GM23338 (cell line): ENCODE measurements around the gene PARP12.

Experiments
- CREB1 ChIP-seq: fragments of 250-450 bp; sonication (Bioruptor Pico); IDR thresholded peaks from 2 replicates; pipeline ENCODE4 v1.5.0; 2020; ENCODE audit warnings: low read depth, mild to moderate bottlenecking, moderate library complexity
- CTCF ChIP-seq, 2 experiments: fragments of 200-600 bp in 1 of 2; sonication (generic) in 1 of 2; conservative IDR thresholded peaks; 2 replicates each; pipeline versions ENCODE4 v1.5.1 to v1.6.1; 2016 to 2017; ENCODE audit warnings: antibody characterized with exemption in 2 of 2, low read depth in 2 of 2, mild to moderate bottlenecking in 2 of 2, moderate library complexity in 1 of 2
- ETS1 ChIP-seq: IDR thresholded peaks from 2 replicates; pipeline ENCODE4 v1.6.1; 2016; ENCODE audit warnings: antibody characterized with exemption
- EZH2 ChIP-seq: fragments of 200-600 bp; sonication (generic); IDR thresholded peaks from one replicate; pipeline ENCODE4 v1.8.0; 2017; ENCODE audit warnings: antibody characterized with exemption, mild to moderate bottlenecking, low read depth; ENCODE audit not compliant: unreplicated experiment
- EZH2phosphoT487 ChIP-seq: fragments of 200-600 bp; sonication (generic); IDR thresholded peaks from one replicate; pipeline ENCODE4 v1.8.1; 2018; ENCODE audit warnings: antibody characterized with exemption; ENCODE audit not compliant: unreplicated experiment
- JUNB ChIP-seq: IDR thresholded peaks from one replicate; pipeline ENCODE4 v1.6.1; 2016; ENCODE audit warnings: antibody characterized with exemption; ENCODE audit not compliant: unreplicated experiment
- NANOG ChIP-seq: IDR thresholded peaks from 2 replicates; pipeline ENCODE4 v1.6.1; 2016; ENCODE audit warnings: antibody characterized with exemption, borderline replicate concordance
- POLR2AphosphoS5 ChIP-seq: IDR thresholded peaks from 2 replicates; pipeline ENCODE4 v1.6.1; 2016; ENCODE audit warnings: antibody characterized with exemption, low read depth
- REST ChIP-seq: IDR thresholded peaks from one replicate; pipeline ENCODE4 v1.6.1; 2018; ENCODE audit warnings: antibody characterized with exemption; ENCODE audit not compliant: unreplicated experiment
- STAT1 ChIP-seq: IDR thresholded peaks from one replicate; pipeline ENCODE4 v1.6.1; 2016; ENCODE audit warnings: antibody characterized with exemption; ENCODE audit not compliant: unreplicated experiment
- ZNF114 ChIP-seq: fragments of 250-450 bp; sonication (Bioruptor Pico); IDR thresholded peaks from 2 replicates; pipeline ENCODE4 v1.5.0; 2020; ENCODE audit warnings: mild to moderate bottlenecking, moderate library complexity
- ZNF331 ChIP-seq: fragments of 250-450 bp; sonication (Bioruptor Pico); IDR thresholded peaks from 2 replicates; pipeline ENCODE4 v1.5.0; 2020; ENCODE audit warnings: low read depth, mild to moderate bottlenecking, moderate library complexity

GRCh38 chr7:140053812-140054539, 8.8 kb downstream of the PARP12 start:
- TF ChIP-seq POLR2AphosphoS5 (no peak), EZH2 (no peak), CTCF (conservative IDR thresholded peaks at IDR 0.05; ENCODE audit: low read depth in 2 of 2) (no peak), CREB1 (CRISPR knock-in tag) (no peak), EZH2phosphoT487 (no peak), ZNF331 (CRISPR knock-in tag) (no peak), REST (no peak), STAT1 (no peak), JUNB (no peak), ZNF114 (CRISPR knock-in tag) (no peak), ETS1 (no peak), NANOG (no peak)
